NCI-H446 (cell line): ENCODE results near the gene CCDC27.

ENCODE experiments used
- DNase-seq, 2 experiments: peaks; one replicate each; lab custom pipeline; 2025; lab: John Stamatoyannopoulos, UW

Gene CCDC27

GRCh38 chr1:3759796-3760195, 7.5 kb downstream of the CCDC27 start:
- no peak for DNase-seq

- no peak for DNase-seq
Measured at GRCh38 chr1:3761296-3762010, 9.2 kb downstream of the CCDC27 start.

DNA sequence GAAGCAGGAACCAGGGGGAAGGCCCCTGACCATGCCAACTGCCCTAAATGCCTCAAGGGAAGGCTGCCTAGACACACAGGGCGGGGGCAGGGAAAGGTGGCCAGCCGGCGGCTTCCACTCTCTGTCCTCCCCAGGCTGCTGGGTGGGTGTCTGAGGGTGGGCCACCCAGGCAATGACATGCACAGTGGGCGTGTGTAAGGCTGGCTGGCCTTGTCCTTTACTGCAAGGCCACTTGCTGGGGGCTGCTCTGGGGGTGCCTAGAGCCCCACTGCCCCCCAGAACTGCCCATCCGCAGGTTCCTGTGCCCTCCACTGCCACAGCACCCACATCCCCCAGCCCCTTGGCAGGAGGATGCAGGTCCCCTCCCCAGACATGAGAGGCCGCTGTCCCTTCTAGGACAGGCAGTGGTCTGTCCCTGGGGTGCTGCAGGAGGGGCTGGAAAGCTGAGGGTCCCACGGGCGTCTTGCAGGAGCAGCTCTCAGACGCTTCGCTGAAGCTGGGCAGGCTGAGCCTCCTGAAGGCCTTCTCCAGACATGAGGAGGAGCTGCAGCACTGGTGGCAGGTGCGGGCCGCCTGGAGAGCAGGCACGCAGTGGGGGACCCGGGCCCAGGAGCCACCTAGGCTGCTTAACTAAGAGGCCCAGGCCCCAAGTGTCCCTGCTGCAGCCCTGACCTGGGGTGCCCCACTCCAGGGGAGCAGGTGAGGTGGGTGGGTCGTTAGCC, 10.1 kb downstream of the CCDC27 start:
- DNase-seq: no peak

GRCh38 chr1:3762873-3763228, 10.6 kb downstream of the CCDC27 start:
- no peak for DNase-seq

- DNase-seq: no peak
Measured at GRCh38 chr1:3763351-3764125, 11.3 kb downstream of the CCDC27 start.

DNA sequence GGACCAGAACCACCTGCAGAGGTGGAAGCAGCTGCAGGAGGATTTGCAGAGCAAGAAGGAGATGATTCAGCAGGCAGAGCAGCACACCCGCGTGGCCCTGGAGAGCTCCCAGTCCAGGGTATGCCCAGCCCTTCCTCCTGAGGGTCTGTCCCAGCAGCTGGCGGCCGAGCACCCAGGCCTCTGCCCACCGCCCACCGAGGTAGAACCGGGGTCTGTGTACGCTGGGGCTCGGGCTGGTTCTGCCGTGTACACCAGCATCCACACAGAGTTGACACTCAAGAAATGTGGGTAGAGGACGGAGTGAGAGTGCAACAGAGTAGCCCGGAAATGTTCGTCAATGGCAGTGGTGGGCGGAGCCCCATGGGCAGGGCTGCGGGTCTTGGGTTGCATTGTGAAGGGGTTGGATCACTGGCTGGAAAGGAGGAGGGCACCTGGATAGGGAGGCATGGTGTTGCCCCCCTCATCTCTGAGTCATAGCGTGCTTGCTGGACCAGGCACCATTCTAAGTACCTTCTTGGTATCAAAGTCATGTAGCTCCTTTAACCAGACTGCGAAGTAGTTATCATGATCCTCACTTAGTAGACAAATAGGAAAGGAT, 15.2 kb downstream of the CCDC27 start:
- DNase-seq: no peak

GRCh38 chr1:3768811-3769390, 16.7 kb downstream of the CCDC27 start:
- DNase-seq: no peak

DNA sequence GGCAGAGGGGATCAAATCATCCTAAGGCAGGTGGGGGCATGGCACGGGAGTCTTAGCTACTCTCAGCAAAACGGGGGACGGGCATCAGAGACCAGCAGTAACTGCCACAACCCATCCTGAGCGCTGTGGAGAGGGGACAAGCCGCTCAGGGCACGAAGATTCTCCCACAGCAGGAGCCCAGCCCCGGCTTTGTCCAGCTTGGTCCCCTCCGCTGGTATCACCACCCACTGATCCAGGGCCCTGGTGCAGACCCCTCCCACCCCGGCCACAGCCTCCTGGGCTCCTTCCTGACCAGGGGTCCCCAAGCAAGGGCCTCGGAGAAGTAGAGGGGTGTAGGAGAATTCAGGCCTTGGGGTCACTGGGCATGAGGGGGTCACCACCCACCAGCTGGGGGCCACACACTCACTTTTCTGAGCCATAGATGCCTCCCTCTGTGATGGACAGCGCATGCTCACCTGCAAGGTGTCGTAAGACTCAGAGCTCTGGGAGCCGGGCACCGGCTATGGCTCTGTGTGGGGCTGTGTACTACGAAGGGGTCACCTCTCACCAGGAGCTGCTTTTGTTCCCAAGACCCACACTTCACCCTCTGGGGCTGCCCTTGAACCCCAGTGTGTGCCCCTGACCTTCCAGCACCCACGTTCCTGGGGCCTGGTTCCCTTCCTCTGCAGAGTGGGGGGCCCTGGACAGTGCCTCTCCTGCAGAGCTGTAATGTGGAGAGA, 18.0 kb downstream of the CCDC27 start:
- no peak for DNase-seq

DNA sequence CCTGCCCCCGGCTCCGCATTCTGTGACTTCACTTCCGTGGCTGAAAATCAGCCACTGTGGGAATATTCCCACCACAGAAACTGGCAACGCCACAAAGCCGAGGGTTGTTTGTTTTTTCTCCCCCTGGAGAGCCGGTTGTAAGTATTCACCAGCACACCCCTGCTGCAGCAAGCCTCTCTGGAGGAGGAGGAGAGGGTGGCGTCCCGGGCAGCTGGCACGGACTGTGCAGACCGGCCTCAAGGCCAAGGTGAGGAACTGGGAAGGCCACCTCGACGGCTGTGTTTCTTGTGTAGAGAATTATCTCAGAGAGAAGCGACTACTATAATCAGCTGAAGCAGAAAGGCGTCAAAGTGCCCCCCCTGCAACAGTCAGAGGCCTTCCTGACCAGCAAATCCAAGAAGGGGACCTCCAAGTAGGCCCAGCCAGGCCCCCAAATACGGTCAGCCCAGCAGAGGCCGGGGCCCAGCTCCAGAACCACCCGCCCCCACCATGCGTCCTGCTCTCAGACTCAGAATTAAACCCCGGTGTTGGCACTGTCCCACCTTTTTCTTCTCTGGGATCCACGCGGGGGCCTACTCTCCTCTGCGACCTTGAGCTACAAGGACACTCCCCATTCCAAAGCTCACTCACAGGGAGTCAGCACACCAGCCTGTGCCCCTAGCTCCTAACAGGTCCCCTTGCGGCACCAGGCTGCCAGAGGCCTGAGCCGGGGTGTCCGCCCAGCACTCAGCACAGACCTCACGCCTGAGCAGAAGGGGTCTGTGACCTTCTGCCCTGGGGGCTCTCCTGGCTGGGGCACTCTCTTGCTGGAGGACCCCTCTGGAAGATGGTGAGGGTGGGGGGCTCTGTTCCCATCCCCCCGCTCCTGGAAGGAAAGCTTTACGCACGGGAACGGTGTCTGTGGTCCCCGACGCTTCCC, 19.1 kb downstream of the CCDC27 start:
- no peak for DNase-seq

GRCh38 chr1:3772027-3772714, 19.9 kb downstream of the CCDC27 start:
- no peak for DNase-seq

DNA sequence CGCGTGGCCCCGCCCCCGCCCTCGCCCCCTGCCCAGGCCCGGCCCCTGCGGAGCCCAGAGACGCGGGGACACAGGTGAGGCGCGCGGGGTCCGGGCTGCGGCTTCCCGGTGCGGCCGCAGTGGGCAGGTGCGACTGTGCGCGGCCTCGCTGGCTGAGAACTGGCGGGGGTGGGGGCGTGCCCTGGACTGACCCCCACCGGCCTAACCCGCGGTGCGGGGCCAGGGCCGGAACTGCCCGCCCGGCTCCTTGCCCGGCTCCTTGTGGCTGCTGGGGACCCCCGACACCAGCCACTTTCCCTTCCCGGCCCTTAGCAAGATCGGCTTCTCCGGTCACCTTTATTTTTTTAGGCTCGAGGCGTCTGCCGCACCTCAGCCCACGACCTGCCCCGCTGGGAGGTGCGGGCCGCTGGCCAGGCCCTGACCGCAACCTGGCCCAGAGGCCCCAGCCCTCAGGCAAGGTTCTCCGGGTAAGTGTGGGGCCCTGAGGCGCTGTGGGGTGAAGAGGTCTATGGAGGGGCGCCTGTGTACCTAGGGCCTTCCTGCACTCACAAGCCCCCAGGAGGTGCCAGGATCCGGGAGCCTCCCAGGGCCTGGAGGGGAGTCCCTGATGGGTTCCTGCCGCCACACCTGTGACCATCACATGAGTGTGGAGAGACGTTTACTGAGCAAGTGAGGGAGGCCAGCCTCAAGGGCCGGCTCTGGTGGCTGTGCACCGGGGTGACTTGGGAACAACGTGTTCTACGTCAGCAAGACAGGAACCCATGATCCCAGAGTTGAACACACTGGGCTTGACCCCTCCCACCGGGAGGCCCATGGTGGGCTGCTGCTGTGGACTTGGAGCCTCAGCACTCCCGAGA, 20.7 kb downstream of the CCDC27 start, which contains the start of gene SMIM1:
SMIM1 (plus strand) TSS at position 35 of the 857 bp plus-strand sequence. CDS start 2,625 bp downstream, outside the sequence.
- no peak for DNase-seq

DNA sequence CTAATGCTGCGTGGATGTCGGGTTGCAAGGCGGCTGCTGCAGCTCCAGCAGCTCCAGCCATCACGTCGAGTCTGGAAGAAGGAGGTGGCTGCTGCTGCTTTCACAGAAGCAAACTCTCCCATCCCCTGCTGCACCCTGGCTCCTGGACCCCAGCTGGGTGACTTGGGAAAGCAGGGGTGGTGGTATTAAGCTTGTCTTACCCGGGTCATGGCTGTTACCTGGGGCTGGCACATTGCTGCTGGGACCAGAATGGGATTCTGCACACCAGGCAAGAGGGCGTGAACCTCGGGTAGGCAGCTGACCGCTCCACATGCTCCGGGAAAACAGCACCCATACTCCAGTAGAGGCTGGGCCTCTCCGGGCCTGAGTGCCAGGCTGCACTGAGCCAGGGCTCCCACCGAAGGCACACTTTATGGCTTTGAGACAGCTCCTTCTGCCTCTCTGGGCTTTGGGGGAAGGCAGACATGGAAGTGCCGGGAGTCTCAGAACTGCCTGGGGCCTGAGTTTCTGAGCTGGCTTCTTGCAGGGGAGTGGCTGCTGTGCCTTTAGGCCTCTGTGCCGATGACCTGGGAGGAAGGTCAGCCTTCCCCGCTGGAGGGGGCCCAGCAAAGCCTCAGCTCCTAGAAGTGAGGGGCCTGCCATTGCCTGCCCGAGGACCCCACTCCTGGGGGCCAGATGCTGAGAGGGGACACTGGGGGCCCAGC, 21.5 kb downstream of the CCDC27 start:
- no peak for DNase-seq

- DNase-seq: no peak
Measured at GRCh38 chr1:3774276-3774945, 22.2 kb downstream of the CCDC27 start.

GRCh38 chr1:3774946-3775489, 22.8 kb downstream of the CCDC27 start:
- DNase-seq: no peak

- DNase-seq: no peak
Measured at GRCh38 chr1:3775490-3776230, 23.4 kb downstream of the CCDC27 start.

DNA sequence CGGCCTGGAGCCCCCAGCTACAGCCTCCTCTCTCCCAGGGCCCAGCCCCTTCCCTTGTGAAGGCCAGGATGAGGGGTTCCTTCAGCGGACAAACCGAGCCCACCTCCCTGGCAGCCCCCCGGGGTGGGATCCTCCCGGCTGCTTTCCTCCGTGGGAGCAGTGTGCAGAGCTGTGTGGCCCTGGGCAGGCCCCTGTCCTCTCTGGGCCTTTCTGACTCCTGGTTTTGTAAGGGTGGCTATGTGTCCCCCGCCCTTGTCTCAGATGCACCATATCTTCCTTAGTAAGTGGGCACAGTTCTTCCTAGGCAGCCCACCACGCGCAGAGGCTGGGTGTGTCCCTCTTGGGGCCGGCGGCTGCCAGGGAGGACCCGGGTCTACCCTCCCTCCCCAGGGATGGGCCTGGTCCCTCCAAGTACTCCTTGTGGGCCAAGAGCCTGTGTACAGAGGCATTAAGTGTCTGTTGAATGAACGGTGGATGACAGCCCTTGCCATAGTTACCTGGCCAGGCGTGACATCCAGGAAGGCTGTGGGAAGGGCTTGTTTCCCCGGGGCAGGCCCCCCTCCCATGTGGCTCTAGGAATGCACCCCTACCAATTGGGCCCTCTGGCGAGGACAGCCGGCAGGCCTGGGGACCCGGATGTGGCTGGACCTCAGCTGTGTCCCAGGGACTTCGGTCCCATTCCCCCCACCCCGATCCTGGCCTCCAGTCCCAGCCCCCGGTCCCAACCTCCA, 24.1 kb downstream of the CCDC27 start:
- no peak for DNase-seq
